GM23338 (cell line): Measurements from ENCODE around the gene DMGDH.

Source experiments
- CREB1 ChIP-seq: fragments of 250-450 bp; sonication (Bioruptor Pico); IDR thresholded peaks from 2 replicates; pipeline ENCODE4 v1.5.0; 2020; ENCODE audit warnings: low read depth, mild to moderate bottlenecking, moderate library complexity
- EZH2 ChIP-seq: fragments of 200-600 bp; sonication (generic); IDR thresholded peaks from one replicate; pipeline ENCODE4 v1.8.0; 2017; ENCODE audit warnings: antibody characterized with exemption, mild to moderate bottlenecking, low read depth; ENCODE audit not compliant: unreplicated experiment
- EZH2phosphoT487 ChIP-seq: fragments of 200-600 bp; sonication (generic); IDR thresholded peaks from one replicate; pipeline ENCODE4 v1.8.1; 2018; ENCODE audit warnings: antibody characterized with exemption; ENCODE audit not compliant: unreplicated experiment
- JUNB ChIP-seq: IDR thresholded peaks from one replicate; pipeline ENCODE4 v1.6.1; 2016; ENCODE audit warnings: antibody characterized with exemption; ENCODE audit not compliant: unreplicated experiment
- POLR2AphosphoS5 ChIP-seq: IDR thresholded peaks from 2 replicates; pipeline ENCODE4 v1.6.1; 2016; ENCODE audit warnings: antibody characterized with exemption, low read depth
- REST ChIP-seq: IDR thresholded peaks from one replicate; pipeline ENCODE4 v1.6.1; 2018; ENCODE audit warnings: antibody characterized with exemption; ENCODE audit not compliant: unreplicated experiment
- STAT1 ChIP-seq: IDR thresholded peaks from one replicate; pipeline ENCODE4 v1.6.1; 2016; ENCODE audit warnings: antibody characterized with exemption; ENCODE audit not compliant: unreplicated experiment
- ZNF114 ChIP-seq: fragments of 250-450 bp; sonication (Bioruptor Pico); IDR thresholded peaks from 2 replicates; pipeline ENCODE4 v1.5.0; 2020; ENCODE audit warnings: mild to moderate bottlenecking, moderate library complexity
- ZNF331 ChIP-seq: fragments of 250-450 bp; sonication (Bioruptor Pico); IDR thresholded peaks from 2 replicates; pipeline ENCODE4 v1.5.0; 2020; ENCODE audit warnings: low read depth, mild to moderate bottlenecking, moderate library complexity
- TF ChIP-seq, protein P1 (sequence below), 2 experiments: fragments of 200-600 bp in 1 of 2; sonication (generic) in 1 of 2; conservative IDR thresholded peaks; 2 replicates each; pipeline versions ENCODE4 v1.5.1 to v1.6.1; 2016 to 2017; ENCODE audit warnings: antibody characterized with exemption in 2 of 2, low read depth in 2 of 2, mild to moderate bottlenecking in 2 of 2, moderate library complexity in 1 of 2
- TF ChIP-seq, protein P2 (sequence below): IDR thresholded peaks from 2 replicates; pipeline ENCODE4 v1.6.1; 2016; ENCODE audit warnings: antibody characterized with exemption
- TF ChIP-seq, protein P3 (sequence below): fragments of 250-450 bp; sonication (Bioruptor Pico); IDR thresholded peaks from 2 replicates; pipeline ENCODE4 v1.5.0; 2020; ENCODE audit warnings: mild to moderate bottlenecking, moderate library complexity

DNA sequence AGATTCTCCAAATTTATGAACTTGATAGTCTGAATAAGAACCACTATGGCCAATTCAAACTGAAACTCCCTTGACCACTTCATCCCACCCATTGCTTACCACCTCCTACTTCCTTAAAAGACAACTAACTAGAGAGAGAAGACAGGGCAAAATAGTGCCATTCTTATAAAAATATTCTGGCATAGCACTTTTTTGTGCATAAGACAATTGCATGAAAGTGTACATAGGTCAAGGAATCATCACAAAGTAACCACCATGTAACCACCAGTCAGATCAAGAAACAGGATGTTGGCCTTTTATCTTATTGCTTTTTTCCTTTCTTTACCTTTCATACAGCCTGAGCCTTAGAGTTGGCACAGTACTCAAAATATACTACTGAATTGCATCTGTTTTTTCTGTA is 76.3 kb downstream of the DMGDH start:
- no peak for TF ChIP-seq EZH2phosphoT487
- TF ChIP-seq, protein P1, sequence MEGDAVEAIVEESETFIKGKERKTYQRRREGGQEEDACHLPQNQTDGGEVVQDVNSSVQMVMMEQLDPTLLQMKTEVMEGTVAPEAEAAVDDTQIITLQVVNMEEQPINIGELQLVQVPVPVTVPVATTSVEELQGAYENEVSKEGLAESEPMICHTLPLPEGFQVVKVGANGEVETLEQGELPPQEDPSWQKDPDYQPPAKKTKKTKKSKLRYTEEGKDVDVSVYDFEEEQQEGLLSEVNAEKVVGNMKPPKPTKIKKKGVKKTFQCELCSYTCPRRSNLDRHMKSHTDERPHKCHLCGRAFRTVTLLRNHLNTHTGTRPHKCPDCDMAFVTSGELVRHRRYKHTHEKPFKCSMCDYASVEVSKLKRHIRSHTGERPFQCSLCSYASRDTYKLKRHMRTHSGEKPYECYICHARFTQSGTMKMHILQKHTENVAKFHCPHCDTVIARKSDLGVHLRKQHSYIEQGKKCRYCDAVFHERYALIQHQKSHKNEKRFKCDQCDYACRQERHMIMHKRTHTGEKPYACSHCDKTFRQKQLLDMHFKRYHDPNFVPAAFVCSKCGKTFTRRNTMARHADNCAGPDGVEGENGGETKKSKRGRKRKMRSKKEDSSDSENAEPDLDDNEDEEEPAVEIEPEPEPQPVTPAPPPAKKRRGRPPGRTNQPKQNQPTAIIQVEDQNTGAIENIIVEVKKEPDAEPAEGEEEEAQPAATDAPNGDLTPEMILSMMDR (conservative IDR thresholded peaks at IDR 0.05; ENCODE audit: low read depth in 2 of 2) = no peak
- no peak for TF ChIP-seq EZH2
- no peak for TF ChIP-seq POLR2AphosphoS5
- TF ChIP-seq REST = no peak
- TF ChIP-seq JUNB = no peak
- no peak for TF ChIP-seq CREB1 (CRISPR knock-in tag)
- TF ChIP-seq STAT1 = no peak
- TF ChIP-seq, protein P2, sequence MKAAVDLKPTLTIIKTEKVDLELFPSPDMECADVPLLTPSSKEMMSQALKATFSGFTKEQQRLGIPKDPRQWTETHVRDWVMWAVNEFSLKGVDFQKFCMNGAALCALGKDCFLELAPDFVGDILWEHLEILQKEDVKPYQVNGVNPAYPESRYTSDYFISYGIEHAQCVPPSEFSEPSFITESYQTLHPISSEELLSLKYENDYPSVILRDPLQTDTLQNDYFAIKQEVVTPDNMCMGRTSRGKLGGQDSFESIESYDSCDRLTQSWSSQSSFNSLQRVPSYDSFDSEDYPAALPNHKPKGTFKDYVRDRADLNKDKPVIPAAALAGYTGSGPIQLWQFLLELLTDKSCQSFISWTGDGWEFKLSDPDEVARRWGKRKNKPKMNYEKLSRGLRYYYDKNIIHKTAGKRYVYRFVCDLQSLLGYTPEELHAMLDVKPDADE = no peak
- TF ChIP-seq ZNF114 (CRISPR knock-in tag) = no peak
- TF ChIP-seq, protein P3, sequence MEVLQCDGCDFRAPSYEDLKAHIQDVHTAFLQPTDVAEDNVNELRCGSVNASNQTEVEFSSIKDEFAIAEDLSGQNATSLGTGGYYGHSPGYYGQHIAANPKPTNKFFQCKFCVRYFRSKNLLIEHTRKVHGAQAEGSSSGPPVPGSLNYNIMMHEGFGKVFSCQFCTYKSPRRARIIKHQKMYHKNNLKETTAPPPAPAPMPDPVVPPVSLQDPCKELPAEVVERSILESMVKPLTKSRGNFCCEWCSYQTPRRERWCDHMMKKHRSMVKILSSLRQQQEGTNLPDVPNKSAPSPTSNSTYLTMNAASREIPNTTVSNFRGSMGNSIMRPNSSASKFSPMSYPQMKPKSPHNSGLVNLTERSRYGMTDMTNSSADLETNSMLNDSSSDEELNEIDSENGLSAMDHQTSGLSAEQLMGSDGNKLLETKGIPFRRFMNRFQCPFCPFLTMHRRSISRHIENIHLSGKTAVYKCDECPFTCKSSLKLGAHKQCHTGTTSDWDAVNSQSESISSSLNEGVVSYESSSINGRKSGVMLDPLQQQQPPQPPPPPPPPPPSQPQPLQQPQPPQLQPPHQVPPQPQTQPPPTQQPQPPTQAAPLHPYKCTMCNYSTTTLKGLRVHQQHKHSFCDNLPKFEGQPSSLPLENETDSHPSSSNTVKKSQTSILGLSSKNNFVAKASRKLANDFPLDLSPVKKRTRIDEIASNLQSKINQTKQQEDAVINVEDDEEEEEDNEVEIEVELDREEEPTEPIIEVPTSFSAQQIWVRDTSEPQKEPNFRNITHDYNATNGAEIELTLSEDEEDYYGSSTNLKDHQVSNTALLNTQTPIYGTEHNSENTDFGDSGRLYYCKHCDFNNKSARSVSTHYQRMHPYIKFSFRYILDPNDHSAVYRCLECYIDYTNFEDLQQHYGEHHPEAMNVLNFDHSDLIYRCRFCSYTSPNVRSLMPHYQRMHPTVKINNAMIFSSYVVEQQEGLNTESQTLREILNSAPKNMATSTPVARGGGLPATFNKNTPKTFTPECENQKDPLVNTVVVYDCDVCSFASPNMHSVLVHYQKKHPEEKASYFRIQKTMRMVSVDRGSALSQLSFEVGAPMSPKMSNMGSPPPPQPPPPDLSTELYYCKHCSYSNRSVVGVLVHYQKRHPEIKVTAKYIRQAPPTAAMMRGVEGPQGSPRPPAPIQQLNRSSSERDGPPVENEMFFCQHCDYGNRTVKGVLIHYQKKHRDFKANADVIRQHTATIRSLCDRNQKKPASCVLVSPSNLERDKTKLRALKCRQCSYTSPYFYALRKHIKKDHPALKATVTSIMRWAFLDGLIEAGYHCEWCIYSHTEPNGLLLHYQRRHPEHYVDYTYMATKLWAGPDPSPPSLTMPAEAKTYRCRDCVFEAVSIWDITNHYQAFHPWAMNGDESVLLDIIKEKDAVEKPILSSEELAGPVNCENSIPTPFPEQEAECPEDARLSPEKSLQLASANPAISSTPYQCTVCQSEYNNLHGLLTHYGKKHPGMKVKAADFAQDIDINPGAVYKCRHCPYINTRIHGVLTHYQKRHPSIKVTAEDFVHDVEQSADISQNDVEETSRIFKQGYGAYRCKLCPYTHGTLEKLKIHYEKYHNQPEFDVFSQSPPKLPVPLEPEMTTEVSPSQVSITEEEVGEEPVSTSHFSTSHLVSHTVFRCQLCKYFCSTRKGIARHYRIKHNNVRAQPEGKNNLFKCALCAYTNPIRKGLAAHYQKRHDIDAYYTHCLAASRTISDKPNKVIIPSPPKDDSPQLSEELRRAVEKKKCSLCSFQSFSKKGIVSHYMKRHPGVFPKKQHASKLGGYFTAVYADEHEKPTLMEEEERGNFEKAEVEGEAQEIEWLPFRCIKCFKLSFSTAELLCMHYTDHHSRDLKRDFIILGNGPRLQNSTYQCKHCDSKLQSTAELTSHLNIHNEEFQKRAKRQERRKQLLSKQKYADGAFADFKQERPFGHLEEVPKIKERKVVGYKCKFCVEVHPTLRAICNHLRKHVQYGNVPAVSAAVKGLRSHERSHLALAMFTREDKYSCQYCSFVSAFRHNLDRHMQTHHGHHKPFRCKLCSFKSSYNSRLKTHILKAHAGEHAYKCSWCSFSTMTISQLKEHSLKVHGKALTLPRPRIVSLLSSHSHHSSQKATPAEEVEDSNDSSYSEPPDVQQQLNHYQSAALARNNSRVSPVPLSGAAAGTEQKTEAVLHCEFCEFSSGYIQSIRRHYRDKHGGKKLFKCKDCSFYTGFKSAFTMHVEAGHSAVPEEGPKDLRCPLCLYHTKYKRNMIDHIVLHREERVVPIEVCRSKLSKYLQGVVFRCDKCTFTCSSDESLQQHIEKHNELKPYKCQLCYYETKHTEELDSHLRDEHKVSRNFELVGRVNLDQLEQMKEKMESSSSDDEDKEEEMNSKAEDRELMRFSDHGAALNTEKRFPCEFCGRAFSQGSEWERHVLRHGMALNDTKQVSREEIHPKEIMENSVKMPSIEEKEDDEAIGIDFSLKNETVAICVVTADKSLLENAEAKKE = no peak
- TF ChIP-seq ZNF331 (CRISPR knock-in tag) = no peak
